Measurements from ENCODE around the gene NUDT10. TPM values are rescaled to one million over a fixed set of nuclear protein-coding genes. Genes with fewer than 3 reads are reported as not detected.

Gene NUDT10
- total RNA-seq (2022; extraction: Qiagen RNA extraction): 0.96 to 1.4 TPM (median 1.0 TPM) in 5 replicates

DNA sequence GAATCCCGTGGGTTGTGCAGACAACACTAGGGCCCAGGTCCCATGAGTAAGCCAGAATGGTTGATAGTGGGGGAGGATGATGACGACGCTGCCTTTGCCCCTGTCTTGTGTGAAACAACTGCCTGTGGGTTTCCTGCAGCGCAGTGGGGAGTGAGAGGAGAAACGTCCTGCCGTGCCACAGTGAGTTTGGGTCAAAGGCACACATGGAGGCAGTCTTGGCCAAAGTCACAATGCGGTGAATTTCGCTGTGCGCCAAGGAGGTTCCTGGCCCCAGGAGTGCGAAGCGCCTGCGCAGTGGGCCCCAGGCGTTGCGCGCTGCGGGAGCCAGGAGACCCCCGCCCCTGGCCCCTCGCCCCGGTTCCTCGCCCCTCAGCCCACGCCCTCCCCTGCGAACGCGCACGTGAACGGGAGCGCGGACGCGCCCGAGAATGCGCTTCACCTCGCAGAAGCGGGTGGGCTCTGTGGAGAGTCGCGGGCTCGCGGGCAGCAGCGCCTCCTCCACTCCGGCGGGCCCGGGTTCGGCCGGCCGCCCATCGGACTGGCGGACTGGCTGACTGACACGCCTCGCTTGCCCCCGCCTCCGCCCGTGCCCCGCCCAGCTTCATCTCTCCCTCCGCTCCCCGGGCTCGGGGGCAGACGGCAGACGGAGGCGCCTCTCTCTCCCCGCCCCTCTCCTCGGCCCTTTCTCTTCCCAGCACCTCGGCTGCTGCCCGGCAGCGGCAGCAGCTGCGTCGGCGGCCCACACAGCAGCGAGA is at the start of gene NUDT10:
Gene NUDT10 (plus strand): TSS at position 635 of the 755 bp plus-strand sequence. CDS start 144 bp downstream, outside the sequence.

Other genes starting within 250 kb of the NUDT10 start
- 2.6 to 3.1 TPM (median 2.7 TPM) in 5 replicates for gene NUDT11, start 163.8 kb downstream of the NUDT10 start, total RNA-seq (2022; extraction: Qiagen RNA extraction)